GM21390 (cell line): Measurements from ENCODE around the gene C2orf78.
"Not testable (repeated sequence)": the region's sequence is repeated elsewhere in the genome, so short reads cannot be mapped to it uniquely, and the experiment has no call there.

Source experiments
- ATAC-seq: cut with Tn5 transposase; IDR thresholded peaks from one replicate; pipeline ENCODE4 v1.9.1; 2021; ENCODE audit not compliant: unreplicated experiment

The C2orf78 gene, protein sequence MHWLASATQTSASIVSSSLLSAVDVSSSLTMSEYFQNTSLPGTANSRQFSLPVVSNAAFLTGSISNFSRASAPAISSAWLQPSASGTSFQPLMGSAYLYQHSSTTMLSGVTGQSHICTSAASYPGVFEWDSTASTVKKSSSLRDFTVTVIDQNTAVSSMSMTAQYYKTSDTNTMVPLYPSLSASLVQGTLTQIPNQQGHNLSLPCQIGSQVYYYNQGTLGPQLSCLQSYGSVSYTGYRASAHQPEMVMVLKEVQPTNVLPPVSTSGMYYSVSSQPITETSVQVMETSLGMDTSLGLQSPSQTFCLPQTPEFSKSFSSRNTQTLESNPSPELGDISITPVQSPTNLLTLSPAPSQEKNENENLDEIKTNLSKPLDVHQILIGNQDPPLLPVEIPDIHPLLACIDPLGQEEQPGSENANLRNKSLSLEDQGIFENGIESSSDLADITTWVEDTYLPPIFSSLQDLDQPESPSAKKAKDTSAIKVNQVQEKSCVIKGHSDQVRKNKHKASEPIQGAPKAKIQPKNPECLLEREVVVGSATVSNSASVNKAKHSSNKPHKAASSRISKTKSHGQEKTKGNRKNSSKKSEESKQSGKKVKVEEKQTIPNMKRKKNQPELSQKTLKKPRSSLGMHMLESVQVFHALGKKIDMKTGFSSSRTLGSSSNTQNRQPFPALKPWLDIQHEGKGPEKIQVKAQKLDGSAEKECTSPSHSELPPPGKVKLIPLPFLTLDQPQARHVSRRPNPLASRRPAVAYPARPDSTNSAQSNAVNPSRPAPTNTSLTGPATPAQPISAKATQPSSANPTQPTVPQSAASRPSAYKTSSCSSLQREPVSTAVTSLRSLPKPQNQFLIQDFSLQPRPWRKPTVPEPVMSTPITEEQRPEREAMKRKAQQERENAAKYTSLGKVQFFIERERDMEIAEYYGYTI

DNA sequence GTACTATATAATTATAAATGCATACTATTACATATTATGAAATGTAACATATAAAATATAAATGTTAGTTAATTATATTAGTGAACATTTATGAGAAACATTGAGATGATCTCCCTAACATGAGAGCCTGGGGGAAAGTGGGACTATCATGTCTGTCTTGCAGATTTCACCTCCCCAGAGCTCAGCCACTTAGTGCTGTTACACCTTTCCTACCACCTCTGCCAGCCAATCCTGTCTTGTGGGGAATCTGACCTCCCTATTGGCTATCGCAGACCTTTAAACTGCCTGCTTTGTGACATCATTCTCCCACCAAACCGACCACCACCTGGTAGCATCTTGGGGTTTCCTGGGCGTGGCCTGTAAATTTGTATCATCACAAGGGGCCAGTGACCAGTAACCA, at the start of gene C2orf78:
C2orf78 (plus strand) TSS at position 301 of the 400 bp plus-strand sequence. CDS start 127 bp downstream, outside the sequence.
- not testable (repeated sequence) for ATAC-seq

DNA sequence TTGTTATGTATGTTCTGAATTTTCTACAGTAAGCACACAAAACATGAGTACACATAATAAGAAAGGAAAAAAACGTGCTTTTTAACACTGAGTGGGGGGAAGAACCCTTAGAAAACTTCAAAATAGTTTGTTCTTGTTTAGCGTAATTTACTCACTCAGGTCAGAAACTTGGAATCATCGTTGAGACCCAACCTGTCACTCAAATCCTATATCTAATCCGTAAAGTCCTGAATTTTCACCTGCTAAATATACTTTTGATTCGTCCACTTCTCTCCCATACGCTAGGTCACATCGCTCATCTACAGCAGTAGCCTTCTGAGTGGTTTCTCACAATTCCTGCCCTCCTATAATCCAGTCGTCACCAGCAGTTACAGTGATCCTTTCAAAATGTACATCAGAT, 47.6 kb upstream of the C2orf78 start:
- no peak for ATAC-seq

DNA sequence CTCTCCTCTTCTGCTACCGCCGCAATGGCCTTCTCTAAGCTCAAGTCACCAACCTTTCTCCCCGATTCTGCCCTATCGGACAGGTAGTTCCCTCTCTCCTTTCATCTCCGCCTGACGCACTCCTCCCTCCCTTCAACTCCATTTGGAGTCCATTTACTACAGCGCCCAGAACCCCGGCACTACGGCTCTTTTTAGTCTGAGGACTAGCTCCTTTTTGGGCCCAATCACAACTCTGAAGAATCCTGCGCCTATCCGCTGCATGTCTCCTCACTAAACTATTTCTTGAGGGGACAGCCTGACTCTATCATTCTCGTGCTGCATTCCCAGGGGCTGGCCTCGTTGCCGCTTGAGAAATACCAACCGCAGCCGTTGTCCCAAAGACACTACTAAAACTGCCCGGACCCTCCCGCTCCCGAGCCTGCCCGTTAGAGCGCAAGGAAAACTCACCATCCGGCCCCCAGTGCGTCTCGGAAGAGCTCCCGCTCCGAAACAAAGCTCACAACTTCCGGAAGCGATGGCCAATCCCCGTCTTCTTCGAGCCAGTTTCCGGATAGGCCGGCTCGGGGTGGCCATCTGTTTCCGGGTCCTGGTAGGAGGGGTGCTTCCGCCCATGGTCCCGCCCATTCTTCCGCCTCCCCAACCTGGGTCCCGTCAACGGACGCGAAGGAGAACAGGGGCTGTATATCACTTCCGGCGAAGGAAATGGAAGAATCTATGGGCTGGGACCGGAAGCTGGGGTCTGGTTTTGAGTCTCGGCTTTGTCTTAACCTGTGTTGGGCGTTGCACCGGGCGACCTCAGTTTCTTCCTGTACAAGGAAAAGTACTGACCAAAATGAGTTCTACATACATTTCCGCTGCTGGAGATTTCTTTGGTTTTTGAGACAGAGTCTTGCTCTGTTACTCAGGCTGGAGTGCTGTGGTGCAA, 46.9 kb upstream of the C2orf78 start, which contains the start of gene TPRKB:
TPRKB (minus strand) TSS at position 491 of the 925 bp plus-strand sequence. CDS start 2,776 bp downstream, outside the sequence.
- ATAC-seq = peak; percentile 96

DNA sequence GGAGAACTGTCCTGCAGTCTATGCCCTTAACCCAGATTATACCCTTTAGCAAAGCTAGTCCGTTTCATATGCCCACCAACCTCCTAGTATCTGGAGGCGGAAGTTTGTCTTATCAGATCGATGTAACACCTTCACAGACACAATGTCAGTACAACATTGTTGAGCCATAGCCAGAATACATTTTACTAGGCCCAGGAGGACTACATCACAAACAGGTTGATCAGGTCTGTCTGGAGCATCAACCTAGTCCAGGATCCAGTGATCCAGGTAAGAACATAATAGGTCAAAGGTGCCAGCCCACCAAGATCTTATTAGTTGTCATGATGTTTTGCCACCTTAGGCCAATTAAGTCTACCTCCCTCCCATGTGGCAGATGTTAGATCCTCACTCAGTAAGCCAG, 44.9 kb upstream of the C2orf78 start:
- ATAC-seq = no peak

GRCh38 chr2:73740767-73741166, 43.2 kb upstream of the C2orf78 start:
- no peak for ATAC-seq

DNA sequence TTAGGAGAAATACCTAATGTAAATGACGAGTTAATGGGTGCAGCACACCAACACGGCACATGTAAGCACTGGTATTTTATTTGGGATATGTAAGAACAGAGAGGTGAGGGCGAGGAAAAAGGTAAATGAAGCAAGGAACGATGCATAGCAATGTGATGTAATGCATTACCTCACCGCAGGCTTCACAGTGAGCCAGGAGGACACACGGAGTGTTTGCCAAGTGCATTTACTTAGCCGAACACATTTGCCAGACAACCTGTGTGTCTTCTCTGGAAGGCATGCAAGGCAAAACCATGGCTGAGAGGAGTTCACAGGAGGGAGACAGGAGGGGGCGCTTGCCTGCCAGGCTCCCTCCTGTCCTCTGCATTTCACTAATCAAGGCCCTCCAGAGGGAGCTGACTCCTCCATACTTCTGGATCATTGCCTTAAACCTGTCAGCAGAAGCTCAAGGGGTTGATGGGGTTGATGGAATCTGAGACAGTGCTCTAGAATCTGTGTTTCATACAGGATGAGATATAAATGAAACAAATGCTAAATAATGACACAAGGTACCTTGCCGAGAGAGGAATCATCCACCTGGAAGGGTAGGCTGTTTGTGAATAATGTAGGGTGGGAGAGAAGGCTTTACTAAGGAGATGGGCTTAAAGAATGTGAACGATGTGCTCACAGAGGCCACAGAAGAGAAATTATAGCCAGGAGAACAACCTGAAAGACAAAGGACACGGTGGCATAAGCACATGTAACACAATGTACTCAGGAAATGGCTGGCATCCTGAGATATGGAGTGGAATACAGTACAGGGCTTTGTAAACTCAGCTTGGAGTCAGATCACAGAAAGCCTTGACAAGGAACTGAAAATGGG, 37.7 kb upstream of the C2orf78 start:
- no peak for ATAC-seq

DNA sequence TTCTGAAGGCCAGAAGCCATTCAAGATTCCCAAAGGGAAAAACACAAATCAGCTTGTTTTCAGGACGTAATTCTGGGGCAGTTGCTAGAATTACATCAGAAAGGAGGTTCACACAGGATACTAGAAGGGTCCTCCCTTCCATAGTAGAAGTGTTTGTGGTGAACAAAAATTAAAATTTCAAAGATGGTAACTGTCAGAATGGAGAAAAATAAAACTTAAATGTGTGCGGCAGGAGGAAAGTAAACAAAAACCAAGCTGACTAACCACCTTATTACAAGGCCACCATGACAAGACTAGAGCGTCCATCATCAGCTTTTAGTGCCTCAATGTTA, 37.1 kb upstream of the C2orf78 start:
- ATAC-seq = no peak

- ATAC-seq = no peak
Measured at GRCh38 chr2:73749314-73749713, 34.7 kb upstream of the C2orf78 start.

GRCh38 chr2:73754332-73754731, 29.7 kb upstream of the C2orf78 start:
- ATAC-seq = not testable (repeated sequence)

DNA sequence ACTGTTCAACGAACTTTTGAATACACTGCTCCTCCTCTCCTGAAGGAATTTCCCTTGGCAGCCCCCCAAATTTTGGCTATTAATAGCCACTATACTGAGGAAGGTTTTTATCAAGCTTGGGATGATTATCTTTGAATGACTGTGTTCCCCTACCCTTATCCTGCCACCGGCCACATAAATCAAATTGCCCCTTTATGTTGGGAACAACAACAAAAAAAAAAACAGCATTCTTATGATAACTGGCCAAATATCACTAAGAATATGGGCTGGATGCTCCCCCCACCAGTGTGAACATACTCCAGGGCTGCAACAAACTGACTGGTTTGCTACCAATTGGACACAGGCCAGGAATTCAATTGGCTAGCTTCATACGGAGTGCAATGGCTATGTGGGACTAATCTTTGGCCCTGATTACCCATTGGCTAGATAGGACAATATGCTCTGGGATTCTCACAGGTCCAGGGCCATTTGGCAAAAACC, 24.7 kb upstream of the C2orf78 start:
- no peak for ATAC-seq

GRCh38 chr2:73759904-73760303, 24.1 kb upstream of the C2orf78 start:
- ATAC-seq = no peak

- no peak for ATAC-seq
Measured at GRCh38 chr2:73762571-73762970, 21.4 kb upstream of the C2orf78 start.

DNA sequence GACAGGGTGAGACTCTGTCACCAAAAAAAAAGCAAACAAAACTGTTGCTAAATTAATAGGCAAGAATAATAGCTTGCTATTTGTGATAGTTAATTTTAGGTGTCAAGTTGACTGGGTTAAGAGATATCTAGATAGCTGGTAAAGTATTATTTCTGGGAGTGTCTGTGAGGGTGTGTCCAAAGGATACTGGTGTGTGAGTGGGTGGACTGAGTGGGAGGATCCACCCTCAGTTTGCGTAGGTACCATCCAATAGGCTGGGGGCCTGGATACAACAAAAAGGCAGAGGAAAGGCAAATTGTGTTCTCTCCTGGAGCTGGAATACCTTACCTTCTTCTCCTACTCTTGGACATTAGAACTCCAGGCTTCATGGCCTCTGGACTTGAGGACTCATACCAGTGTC, 19.0 kb upstream of the C2orf78 start:
- no peak for ATAC-seq

GRCh38 chr2:73766349-73766748, 17.6 kb upstream of the C2orf78 start:
- no peak for ATAC-seq

DNA sequence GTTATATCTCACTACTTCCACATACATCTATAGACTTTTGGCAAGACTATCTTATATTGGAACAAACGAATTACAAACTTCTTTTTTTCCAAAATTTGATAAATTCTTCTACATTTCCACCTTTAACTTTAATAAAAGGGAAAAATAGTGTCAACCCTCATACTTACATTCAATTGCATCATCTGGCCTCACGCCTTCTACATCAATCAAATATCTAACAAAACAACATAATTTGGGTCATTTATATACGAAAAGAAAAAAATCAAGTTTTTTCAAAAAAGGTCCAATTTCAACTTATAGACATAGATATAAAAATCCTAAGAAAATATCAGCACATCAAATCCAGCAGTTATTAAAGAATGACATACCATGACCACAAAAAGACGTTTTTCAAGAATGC, 17.0 kb upstream of the C2orf78 start:
- ATAC-seq = no peak

DNA sequence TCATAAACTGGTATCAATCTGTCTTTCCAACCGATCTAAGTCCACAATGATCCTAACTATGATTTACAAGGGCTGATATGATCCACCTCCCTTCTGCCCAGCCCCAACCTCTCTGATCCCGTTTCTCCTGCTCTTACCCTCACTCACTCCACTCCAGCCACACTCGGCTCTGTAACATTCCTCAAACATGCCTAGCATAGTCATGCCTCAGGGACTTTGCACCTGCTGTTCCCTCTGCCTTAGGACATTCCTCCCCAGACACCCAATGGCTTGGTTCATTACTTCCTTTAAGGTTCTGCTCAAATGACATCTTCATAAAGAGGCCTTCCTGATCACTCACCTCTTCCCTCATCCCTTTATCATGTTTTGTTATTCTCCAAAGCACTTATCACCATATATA, 13.3 kb upstream of the C2orf78 start:
- ATAC-seq = no peak

- ATAC-seq = no peak
Measured at GRCh38 chr2:73772819-73773218, 11.2 kb upstream of the C2orf78 start.

GRCh38 chr2:73776381-73776780, 7.6 kb upstream of the C2orf78 start:
- ATAC-seq = no peak

DNA sequence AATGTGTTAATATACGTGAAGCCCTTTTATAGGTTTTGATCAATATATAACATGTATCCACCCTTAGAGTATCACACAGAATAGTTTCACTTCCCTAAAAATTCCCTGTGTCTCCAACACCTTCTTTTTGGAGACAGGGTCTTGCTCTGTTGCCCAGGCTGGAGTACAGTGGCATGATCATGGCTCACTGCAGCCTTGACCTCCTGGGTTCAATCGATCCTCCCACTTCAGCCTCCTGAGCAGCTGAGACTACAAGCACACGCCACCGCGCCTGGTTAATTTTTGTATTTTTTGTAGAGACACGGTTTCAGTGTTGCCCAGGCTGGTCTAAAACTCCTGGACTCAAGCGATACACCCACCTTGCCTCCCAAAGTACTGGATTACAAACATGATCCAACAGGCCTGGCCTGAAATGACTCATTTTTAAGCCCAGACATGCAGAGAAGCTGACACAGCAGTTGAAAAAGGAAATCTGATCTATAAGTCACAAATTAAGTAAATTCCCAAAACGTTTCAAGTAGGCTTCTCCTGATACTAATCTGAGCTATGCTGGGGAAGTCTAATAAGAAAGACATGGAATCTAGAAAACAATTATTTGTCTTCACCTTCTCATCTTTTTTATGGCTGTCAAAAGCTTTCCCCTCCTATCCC, 7.0 kb upstream of the C2orf78 start:
- no peak for ATAC-seq
